Subcutaneous abdominal adipose tissue (tissue), 5 donors: ENCODE results near the gene NPFF.

ENCODE experiments used
- H3K27ac ChIP-seq: one replicate; pipeline ENCODE4 v1.7.0; 2013; ENCODE audit warnings: low read depth, mild to moderate bottlenecking, inconsistent platforms, low read length, moderate library complexity
- H3K27me3 ChIP-seq, 5 donors: one replicate each; pipeline ENCODE4 v1.7.0; 2013; ENCODE audit warnings: low read length in 5 of 5, inconsistent platforms in 1 of 5; ENCODE audit not compliant: control insufficient read depth in 5 of 5, insufficient read depth in 4 of 5
- H3K36me3 ChIP-seq, 5 donors: one replicate each; pipeline ENCODE4 v1.7.0; 2013; ENCODE audit warnings: low read length in 5 of 5; ENCODE audit not compliant: control insufficient read depth in 5 of 5, insufficient read depth in 5 of 5
- H3K4me1 ChIP-seq, 5 donors: one replicate each; pipeline ENCODE4 v1.7.0; 2013; ENCODE audit warnings: low read length in 5 of 5, mild to moderate bottlenecking in 3 of 5, moderate library complexity in 1 of 5; ENCODE audit not compliant: control insufficient read depth in 5 of 5, insufficient read depth in 5 of 5
- H3K4me3 ChIP-seq, 5 donors: one replicate each; pipeline ENCODE4 v1.7.0; 2013; ENCODE audit warnings: low read length in 5 of 5, low read depth in 1 of 5
- H3K9ac ChIP-seq, 5 donors: one replicate each; pipeline ENCODE4 v1.7.0; 2013; ENCODE audit warnings: low read length in 5 of 5, mild to moderate bottlenecking in 4 of 5, moderate library complexity in 3 of 5
- H3K9me3 ChIP-seq, 5 donors: one replicate each; pipeline ENCODE4 v1.7.0; 2013; ENCODE audit warnings: low read length in 5 of 5; ENCODE audit not compliant: control insufficient read depth in 5 of 5
- donor health status: healthy.
- donor health status: healthy.
- donor health status: healthy.
- donor health status: healthy.
- donor health status: healthy.

NPFF gene

DNA sequence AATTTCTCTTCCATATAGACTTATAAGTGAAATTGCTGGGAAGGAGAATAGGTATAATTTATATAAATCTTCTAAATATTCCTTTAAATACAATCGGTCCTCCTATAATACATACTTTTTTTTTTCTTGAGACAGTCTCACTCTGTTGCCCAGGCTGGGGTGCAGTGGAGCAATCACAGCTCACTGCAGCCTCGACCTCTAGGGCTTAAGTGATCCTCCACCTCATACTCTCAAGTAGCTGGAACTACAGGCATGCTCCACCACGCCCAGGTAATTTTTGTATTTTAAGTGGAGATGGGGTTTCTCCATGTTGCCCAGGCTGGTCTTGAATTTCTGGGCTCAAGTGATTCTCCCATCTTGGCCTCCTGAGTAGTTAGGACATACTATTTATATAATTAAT lies 29.7 kb upstream of the NPFF start:
- no peaks in the 10 kb centered on the region for H3K9me3 ChIP-seq
- peaks cover 0 to 15% (median 6%) of the 10 kb centered on the region in 5 donors for H3K4me1 ChIP-seq
- no peaks in the 10 kb centered on the region for H3K27me3 ChIP-seq
- peaks cover 30 to 85% (median 74%) of the 10 kb centered on the region in 5 donors for H3K36me3 ChIP-seq
- H3K9ac ChIP-seq: no peak overlapping the region
- H3K4me3 ChIP-seq: no peak overlapping the region
- H3K27ac ChIP-seq: no peak overlapping the region

DNA sequence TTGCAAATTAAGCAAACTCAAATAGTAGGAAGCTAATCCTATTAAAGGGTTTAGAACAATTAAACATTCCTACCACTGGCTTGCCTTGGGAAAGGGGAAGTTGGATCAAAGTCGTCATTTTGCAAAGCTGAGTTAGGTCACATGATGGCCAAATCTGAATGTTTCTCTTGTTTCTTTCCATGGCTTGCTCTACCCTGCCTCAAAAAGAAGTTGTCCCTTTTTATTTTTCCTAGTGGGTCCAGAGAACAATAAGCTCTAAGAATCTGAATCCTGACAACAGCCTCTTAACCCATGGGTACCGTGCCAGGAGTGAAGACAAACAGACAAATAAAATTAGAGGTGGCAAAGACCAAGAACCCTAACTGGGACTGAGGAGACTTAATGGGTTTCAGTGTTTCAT lies 26.2 kb upstream of the NPFF start:
- Histone ChIP-seq H3K27me3 (no peaks in the 10 kb centered on the region), H3K9me3 (no peaks in the 10 kb centered on the region), H3K4me3 (no peak overlapping the region), H3K4me1 (peaks cover 0 to 17% (median 7%) of the 10 kb centered on the region in 5 donors), H3K27ac (no peak overlapping the region), H3K36me3 (peaks cover 23 to 83% (median 75%) of the 10 kb centered on the region in 5 donors), H3K9ac (no peak overlapping the region)

DNA sequence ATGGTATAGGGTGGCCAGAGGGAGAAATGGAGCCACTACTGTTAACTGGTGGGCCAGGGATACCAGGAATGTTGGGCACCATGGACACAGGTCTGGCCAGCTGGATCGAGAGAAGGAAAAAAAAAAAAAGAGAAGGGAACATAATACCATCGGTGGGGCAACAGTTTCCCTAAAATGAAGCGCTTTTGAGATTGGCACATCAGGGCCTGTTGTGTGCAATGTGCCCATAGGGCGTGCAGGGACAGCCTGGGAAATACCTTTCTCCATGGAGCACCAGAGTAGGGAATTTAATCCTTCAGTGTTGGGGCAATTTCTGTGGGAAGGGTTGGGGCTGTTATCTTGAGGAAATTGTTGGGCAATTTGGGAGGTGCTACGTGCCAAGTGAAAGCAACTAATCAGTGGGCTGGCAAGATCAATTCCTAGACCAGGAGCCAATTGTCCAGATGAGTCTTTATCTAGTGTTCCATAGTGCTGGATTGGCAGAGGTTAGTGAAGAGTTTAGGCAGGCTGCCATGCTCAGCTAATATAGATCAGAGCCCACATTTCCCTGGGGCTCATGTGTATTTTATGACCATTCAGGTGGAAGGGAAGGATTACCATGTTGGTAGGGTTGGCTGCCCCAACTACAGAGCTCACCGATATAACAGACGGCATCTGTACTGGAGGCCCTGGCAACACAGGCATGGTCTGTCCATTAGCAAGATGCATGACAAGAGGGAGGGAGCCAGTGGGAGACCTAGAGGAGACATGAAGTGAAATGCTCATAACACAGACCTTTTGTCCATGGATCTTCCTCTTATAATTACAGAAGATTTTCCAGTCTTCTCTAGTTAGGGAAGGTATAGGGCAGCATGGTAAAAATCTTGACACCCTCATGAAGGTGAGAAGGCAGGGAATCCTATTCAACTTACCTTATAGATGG lies 25.5 kb upstream of the NPFF start:
- H3K36me3 ChIP-seq: peaks cover 18 to 84% (median 71%) of the 10 kb centered on the region in 5 donors
- no peak overlapping the region for H3K9ac ChIP-seq
- H3K27me3 ChIP-seq: no peaks in the 10 kb centered on the region
- H3K9me3 ChIP-seq: no peaks in the 10 kb centered on the region
- H3K27ac ChIP-seq: no peak overlapping the region
- peaks cover 0 to 17% (median 7%) of the 10 kb centered on the region in 5 donors for H3K4me1 ChIP-seq
- no peak overlapping the region for H3K4me3 ChIP-seq

DNA sequence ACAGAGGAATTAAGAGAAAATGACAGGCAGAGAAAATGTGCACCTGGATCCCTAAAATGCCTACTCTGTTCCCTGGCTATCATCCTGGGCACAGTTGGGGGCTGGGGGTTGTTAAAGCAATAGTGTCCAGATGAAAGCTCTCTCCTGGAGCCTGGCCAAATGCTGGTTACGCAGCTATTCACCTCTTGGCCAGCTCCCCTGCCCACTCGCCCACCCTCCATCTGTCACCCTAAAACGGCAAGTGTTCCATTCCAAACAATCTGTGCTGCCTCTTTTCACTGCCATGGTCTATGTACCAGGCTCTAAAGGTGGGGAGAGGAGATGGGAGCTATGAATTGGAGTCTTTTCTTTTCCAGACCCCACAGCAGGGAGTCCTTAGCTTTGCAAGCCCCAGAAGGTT lies 24.7 kb upstream of the NPFF start:
- peaks cover 18 to 85% (median 71%) of the 10 kb centered on the region in 5 donors for H3K36me3 ChIP-seq
- H3K27ac ChIP-seq: no peak overlapping the region
- H3K4me3 ChIP-seq: no peak overlapping the region
- H3K9me3 ChIP-seq: no peaks in the 10 kb centered on the region
- peaks cover 0 to 17% (median 7%) of the 10 kb centered on the region in 5 donors for H3K4me1 ChIP-seq
- H3K9ac ChIP-seq: no peak overlapping the region
- H3K27me3 ChIP-seq: no peaks in the 10 kb centered on the region

DNA sequence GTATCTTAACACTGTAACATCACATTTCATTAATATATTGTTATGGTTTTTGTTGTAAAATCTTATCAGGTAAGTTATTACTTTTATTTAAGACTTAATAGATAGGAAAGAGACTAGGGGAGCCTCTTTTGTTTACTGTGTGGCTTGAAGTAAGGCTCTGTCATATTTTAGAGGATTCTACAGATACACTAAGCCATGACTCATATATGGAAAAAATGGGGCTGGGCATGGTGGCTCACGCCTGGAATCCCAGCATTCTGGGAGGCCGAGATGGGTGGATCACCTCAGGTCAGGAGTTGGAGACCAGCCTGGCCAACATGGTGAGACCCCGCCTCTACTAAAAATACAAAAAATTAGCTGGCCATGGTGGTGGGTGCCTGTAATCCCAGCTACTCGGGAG lies 23.6 kb upstream of the NPFF start:
- H3K4me1 ChIP-seq: peaks cover 0 to 17% (median 7%) of the 10 kb centered on the region in 5 donors
- no peaks in the 10 kb centered on the region for H3K27me3 ChIP-seq
- no peak overlapping the region for H3K27ac ChIP-seq
- no peaks in the 10 kb centered on the region for H3K9me3 ChIP-seq
- H3K4me3 ChIP-seq: no peak overlapping the region
- H3K36me3 ChIP-seq: peaks cover 16 to 79% (median 62%) of the 10 kb centered on the region in 5 donors
- H3K9ac ChIP-seq: no peak overlapping the region

DNA sequence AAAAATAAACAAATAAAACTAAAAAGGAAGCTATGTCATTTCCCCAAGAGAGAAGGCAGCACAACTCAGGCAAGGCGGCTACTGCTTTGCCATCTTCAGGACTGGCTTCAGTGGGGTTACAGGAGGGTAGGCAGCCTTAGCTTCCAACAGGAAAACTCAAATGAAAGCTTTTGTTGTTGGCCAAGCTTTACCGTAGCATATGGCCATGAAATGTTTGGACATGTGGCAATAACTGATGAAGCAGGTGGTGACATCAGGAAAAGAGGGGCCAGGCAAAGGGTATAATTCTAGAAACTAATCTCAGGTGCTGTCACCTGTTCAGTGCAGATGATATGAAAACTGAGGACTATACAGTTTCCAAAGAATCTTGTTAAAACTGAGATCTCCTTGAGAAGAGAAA lies 22.8 kb upstream of the NPFF start:
- H3K4me3 ChIP-seq: no peak overlapping the region
- H3K27ac ChIP-seq: no peak overlapping the region
- H3K27me3 ChIP-seq: no peaks in the 10 kb centered on the region
- H3K9ac ChIP-seq: no peak overlapping the region
- peaks cover 0 to 17% (median 7%) of the 10 kb centered on the region in 5 donors for H3K4me1 ChIP-seq
- no peaks in the 10 kb centered on the region for H3K9me3 ChIP-seq
- H3K36me3 ChIP-seq: peaks cover 16 to 78% (median 56%) of the 10 kb centered on the region in 5 donors

DNA sequence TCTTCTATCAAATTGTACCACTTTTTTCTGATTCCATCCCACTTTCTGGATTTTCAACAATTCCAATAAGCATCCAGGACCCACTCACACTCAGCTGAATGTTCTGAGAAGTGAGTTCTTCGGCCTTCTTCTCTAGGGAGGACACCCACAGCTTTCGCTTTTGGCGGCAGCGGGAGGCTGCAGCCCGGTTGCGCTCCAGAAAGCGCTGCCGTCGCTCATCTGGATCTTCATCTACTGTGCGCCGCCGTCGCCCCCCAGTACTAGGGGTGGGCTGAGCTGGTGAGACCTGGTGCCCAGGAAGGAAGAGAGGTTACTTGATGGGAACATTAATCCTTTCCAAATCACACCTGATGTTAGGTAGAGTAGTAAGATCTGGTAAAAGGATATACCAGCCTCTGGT lies 17.2 kb upstream of the NPFF start:
- Histone ChIP-seq H3K27me3 (no peaks in the 10 kb centered on the region), H3K9me3 (no peaks in the 10 kb centered on the region), H3K4me3 (no peak overlapping the region), H3K4me1 (no peaks in the 10 kb centered on the region), H3K9ac (no peak overlapping the region), H3K36me3 (peaks cover 32 to 81% (median 61%) of the 10 kb centered on the region in 5 donors), H3K27ac (no peak overlapping the region)

DNA sequence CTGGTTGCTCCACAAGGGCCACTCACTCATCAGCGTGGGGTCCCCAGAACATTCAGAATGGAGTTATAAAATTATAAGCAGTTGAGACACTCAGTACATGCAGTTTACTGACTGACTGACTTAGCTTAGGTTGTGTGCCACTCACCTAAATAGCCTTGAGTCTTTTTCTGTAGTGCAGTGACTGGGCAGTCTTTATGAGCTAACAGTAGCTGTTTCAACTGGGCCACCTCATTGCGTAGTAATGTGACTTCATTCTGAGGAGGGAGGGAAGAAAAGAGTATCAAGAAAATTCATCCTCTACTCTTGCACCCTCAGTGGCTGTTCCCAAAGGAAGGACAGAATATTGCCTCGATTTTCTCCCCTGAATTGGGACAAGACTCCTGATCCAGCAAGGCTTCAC lies 15.8 kb upstream of the NPFF start:
- no peak overlapping the region for H3K4me3 ChIP-seq
- H3K9ac ChIP-seq: no peak overlapping the region
- H3K36me3 ChIP-seq: peaks cover 35 to 87% (median 68%) of the 10 kb centered on the region in 5 donors
- H3K4me1 ChIP-seq: no peaks in the 10 kb centered on the region
- H3K9me3 ChIP-seq: no peaks in the 10 kb centered on the region
- no peak overlapping the region for H3K27ac ChIP-seq
- H3K27me3 ChIP-seq: no peaks in the 10 kb centered on the region

DNA sequence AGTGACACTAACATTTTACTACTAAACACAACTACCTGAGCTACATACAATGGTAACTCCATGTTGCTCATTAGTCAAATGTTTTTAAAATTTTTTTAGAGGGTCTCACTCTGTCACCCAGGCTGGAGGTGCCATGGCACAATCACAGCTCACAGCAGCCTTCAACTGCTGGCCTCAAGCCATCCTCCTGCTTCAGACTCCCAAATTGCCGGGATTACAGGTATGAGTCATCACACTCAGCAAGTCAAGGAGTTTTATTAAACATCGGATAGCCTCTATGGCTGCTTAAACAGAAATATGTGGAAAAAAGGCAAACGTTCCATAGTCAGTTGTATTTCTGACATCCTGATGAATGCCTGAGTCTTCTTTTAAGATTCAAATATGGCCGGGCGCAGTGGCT lies 11.1 kb upstream of the NPFF start:
- H3K4me3 ChIP-seq: no peak overlapping the region
- peaks cover 0 to 12% (median 9%) of the 10 kb centered on the region in 5 donors for H3K4me1 ChIP-seq
- H3K9ac ChIP-seq: no peak overlapping the region
- no peaks in the 10 kb centered on the region for H3K9me3 ChIP-seq
- no peaks in the 10 kb centered on the region for H3K27me3 ChIP-seq
- H3K27ac ChIP-seq: no peak overlapping the region
- peaks cover 45 to 91% (median 85%) of the 10 kb centered on the region in 5 donors for H3K36me3 ChIP-seq

DNA sequence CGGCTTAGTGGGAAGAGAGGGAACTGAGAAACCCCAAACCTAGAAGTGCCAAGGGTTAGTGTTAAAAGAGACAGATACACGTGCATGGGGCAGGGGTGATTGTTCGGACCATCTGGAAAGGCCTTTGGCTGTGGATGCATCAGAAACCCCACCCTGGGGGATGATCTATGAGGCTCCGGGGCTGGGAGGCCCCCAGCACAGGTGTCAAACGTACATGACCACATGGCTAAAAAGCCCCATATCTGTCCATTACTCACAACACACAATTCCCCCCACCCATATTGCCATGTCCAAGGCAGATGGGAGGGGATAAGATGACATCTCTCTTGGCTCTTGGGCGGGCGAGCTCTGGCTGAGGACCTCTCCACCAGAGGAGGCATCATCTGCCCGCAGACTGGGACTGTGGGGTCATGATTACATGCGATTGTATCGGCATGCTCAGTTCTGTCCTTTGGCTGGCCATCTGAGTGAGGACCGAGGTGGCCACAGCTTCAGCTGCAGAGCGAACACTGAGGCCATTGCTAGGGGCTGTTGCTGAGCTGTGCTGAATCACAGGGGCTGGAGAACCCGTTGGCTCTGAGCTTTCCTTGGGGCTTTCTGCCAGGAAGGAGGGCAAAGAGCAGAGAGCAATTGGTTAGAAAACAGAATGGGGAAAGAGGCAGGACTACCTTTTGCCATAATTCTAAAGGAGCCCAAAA lies 9.6 kb upstream of the NPFF start:
- peaks cover 43 to 91% (median 85%) of the 10 kb centered on the region in 5 donors for H3K36me3 ChIP-seq
- no peak overlapping the region for H3K9ac ChIP-seq
- no peak overlapping the region for H3K4me3 ChIP-seq
- H3K9me3 ChIP-seq: no peaks in the 10 kb centered on the region
- H3K27ac ChIP-seq: no peak overlapping the region
- peaks cover 0 to 12% (median 9%) of the 10 kb centered on the region in 5 donors for H3K4me1 ChIP-seq
- no peaks in the 10 kb centered on the region for H3K27me3 ChIP-seq
